ENCODE data around the gene OTUD4. TPM values are rescaled to one million over a fixed set of nuclear protein-coding genes. Genes with fewer than 3 reads are reported as not detected.
"Not testable (repeated sequence)": the region's sequence is repeated elsewhere in the genome, so short reads cannot be mapped to it uniquely, and the experiment has no call there.

The OTUD4 gene
- 16.7 and 19.2 TPM in 2 replicates for total RNA-seq (2014; rRNA removed; shearing (Covaris generic))
- polyA plus RNA-seq (2014; cell fraction: nucleus; rRNA removed) = 10.0 and 17.3 TPM in 2 replicates

- DNase-seq (ENCODE audit: extremely low read depth, low read depth) = peak; percentile 84
These were observed at the start of gene OTUD4 for GRCh38 chr4:145180298-145181090. TSS of gene OTUD4 (minus strand) at chr4:145180589. CDS start at chr4:145179973, 616 bp downstream.

- DNase-seq (ENCODE audit: extremely low read depth, low read depth) = not testable (repeated sequence)
These were observed 42.8 kb upstream of the OTUD4 start for GRCh38 chr4:145223228-145223627.

GRCh38 chr4:145221529-145221928 lies 41.1 kb upstream of the OTUD4 start:
- not testable (repeated sequence) for DNase-seq (ENCODE audit: extremely low read depth, low read depth)

GRCh38 chr4:145219090-145219489 lies 38.7 kb upstream of the OTUD4 start:
- DNase-seq (ENCODE audit: extremely low read depth, low read depth) = no peak

GRCh38 chr4:145218251-145218650 lies 37.9 kb upstream of the OTUD4 start:
- DNase-seq (ENCODE audit: extremely low read depth, low read depth) = no peak

- no peak for DNase-seq (ENCODE audit: extremely low read depth, low read depth)
These were observed 37.0 kb upstream of the OTUD4 start for GRCh38 chr4:145217349-145217748.

GRCh38 chr4:145216535-145216934 lies 36.1 kb upstream of the OTUD4 start:
- peak; percentile 22 for DNase-seq (ENCODE audit: extremely low read depth, low read depth)

- no peak for DNase-seq (ENCODE audit: extremely low read depth, low read depth)
These were observed 32.9 kb upstream of the OTUD4 start for GRCh38 chr4:145213245-145213644.

GRCh38 chr4:145207934-145208333 lies 27.5 kb upstream of the OTUD4 start:
- DNase-seq (ENCODE audit: extremely low read depth, low read depth) = no peak

- DNase-seq (ENCODE audit: extremely low read depth, low read depth) = no peak
These were observed 23.0 kb upstream of the OTUD4 start for GRCh38 chr4:145203410-145203809.

GRCh38 chr4:145200366-145200765 lies 20.0 kb upstream of the OTUD4 start:
- DNase-seq (ENCODE audit: extremely low read depth, low read depth) = no peak

- no peak for DNase-seq (ENCODE audit: extremely low read depth, low read depth)
These were observed 18.8 kb upstream of the OTUD4 start for GRCh38 chr4:145199051-145199716.

- DNase-seq (ENCODE audit: extremely low read depth, low read depth) = no peak
These were observed 16.4 kb upstream of the OTUD4 start for GRCh38 chr4:145196747-145197146.

- no peak for DNase-seq (ENCODE audit: extremely low read depth, low read depth)
These were observed 15.0 kb upstream of the OTUD4 start for GRCh38 chr4:145195167-145195952.

GRCh38 chr4:145189981-145190380 lies 9.6 kb upstream of the OTUD4 start:
- no peak for DNase-seq (ENCODE audit: extremely low read depth, low read depth)

- no peak for DNase-seq (ENCODE audit: extremely low read depth, low read depth)
These were observed 6.3 kb upstream of the OTUD4 start for GRCh38 chr4:145186729-145187128.

GRCh38 chr4:145183581-145183980 lies 3.2 kb upstream of the OTUD4 start:
- no peak for DNase-seq (ENCODE audit: extremely low read depth, low read depth)

- no peak for DNase-seq (ENCODE audit: extremely low read depth, low read depth)
These were observed 2.6 kb upstream of the OTUD4 start for GRCh38 chr4:145183023-145183422.

GRCh38 chr4:145182222-145182621 lies 1.8 kb upstream of the OTUD4 start:
- DNase-seq (ENCODE audit: extremely low read depth, low read depth) = no peak

- no peak for DNase-seq (ENCODE audit: extremely low read depth, low read depth)
These were observed 707 bp upstream of the OTUD4 start for GRCh38 chr4:145181091-145181501.

GRCh38 chr4:145179861-145180297 lies 510 bp downstream of the OTUD4 start:
- not testable (repeated sequence) for DNase-seq (ENCODE audit: extremely low read depth, low read depth)

All from NCI-H460 (cell line).